ENCODE measurements around the gene RAB6C.
"Not testable (repeated sequence)": the region's sequence is repeated elsewhere in the genome, so short reads cannot be mapped to it uniquely, and the experiment has no call there.

The RAB6C gene

DNA sequence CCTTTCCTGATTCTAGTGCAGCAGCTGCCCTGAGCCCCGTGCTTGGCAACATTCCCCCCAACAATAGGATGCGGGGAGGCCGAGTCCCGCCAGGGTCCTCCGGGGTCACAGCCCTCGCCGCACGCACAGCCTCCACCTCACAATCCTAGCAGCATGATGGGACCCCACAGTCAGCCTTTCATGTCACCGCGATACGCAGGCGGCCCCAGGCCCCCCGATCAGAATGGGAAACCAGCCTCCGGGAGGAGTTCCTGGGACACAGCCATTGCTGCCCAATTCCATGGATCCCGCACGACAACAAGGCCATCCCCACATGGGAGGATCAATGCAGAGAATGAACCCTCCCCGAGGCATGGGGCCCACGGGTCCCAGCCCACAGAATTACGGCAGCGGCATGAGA lies 13.7 kb downstream of the RAB6C start:
- WGBS (ENCODE audit: insufficient coverage), result 30% methylated on average over 12 of the region's 20 CpGs
- DNase-seq; H3K4me1 ChIP-seq (ENCODE audit: control extremely low read depth in 1 of 4, control insufficient read depth in 4 of 4, insufficient read depth in 4 of 4, low read length in 3 of 4); H3K4me3 ChIP-seq (ENCODE audit: control insufficient read depth in 1 of 7, extremely low read depth in 1 of 7, insufficient read depth in 4 of 7, low read depth in 2 of 7, low read length in 6 of 7); CTCF ChIA-PET; H3K27ac ChIP-seq (ENCODE audit: insufficient read depth in 1 of 2, low read depth in 1 of 2, low read length in 2 of 2, poor library complexity in 1 of 2, severe bottlenecking in 2 of 2); H3K9me3 ChIP-seq (ENCODE audit: control extremely low read depth in 1 of 5, control insufficient read depth in 4 of 5, insufficient read depth in 2 of 5, low read depth in 1 of 5, low read length in 4 of 5); H3K36me3 ChIP-seq (ENCODE audit: control insufficient read depth in 4 of 4, insufficient read depth in 4 of 4, low read length in 3 of 4); POLR2A ChIA-PET: not testable (repeated sequence)
- H3K27me3 ChIP-seq (replicated peaks in 2 of 5; ENCODE audit: control insufficient read depth in 4 of 5, insufficient read depth in 5 of 5, low read length in 4 of 5), result peaks cover 0 to 31% (median 7%) of the 10 kb centered on the region in 5 experiments

GRCh38 chr2:129996657-129997237 lies 17.3 kb downstream of the RAB6C start:
- H3K36me3 ChIP-seq (ENCODE audit: control insufficient read depth in 4 of 4, insufficient read depth in 4 of 4, low read length in 3 of 4); H3K9me3 ChIP-seq (ENCODE audit: control extremely low read depth in 1 of 5, control insufficient read depth in 4 of 5, insufficient read depth in 2 of 5, low read depth in 1 of 5, low read length in 4 of 5); DNase-seq; CTCF ChIA-PET; H3K4me1 ChIP-seq (ENCODE audit: control extremely low read depth in 1 of 4, control insufficient read depth in 4 of 4, insufficient read depth in 4 of 4, low read length in 3 of 4); H3K4me3 ChIP-seq (ENCODE audit: control insufficient read depth in 1 of 7, extremely low read depth in 1 of 7, insufficient read depth in 4 of 7, low read depth in 2 of 7, low read length in 6 of 7); H3K27ac ChIP-seq (ENCODE audit: insufficient read depth in 1 of 2, low read depth in 1 of 2, low read length in 2 of 2, poor library complexity in 1 of 2, severe bottlenecking in 2 of 2); POLR2A ChIA-PET: not testable (repeated sequence)
- H3K27me3 ChIP-seq (replicated peaks in 2 of 5; ENCODE audit: control insufficient read depth in 4 of 5, insufficient read depth in 5 of 5, low read length in 4 of 5), result peaks cover 0 to 18% (median 3%) of the 10 kb centered on the region in 5 experiments
- WGBS (ENCODE audit: insufficient coverage), result 80% methylated on average over 1 of the region's 2 CpGs

GRCh38 chr2:129998771-129999170 lies 19.3 kb downstream of the RAB6C start:
- H3K27ac ChIP-seq (ENCODE audit: insufficient read depth in 1 of 2, low read depth in 1 of 2, low read length in 2 of 2, poor library complexity in 1 of 2, severe bottlenecking in 2 of 2); H3K4me1 ChIP-seq (ENCODE audit: control extremely low read depth in 1 of 4, control insufficient read depth in 4 of 4, insufficient read depth in 4 of 4, low read length in 3 of 4); POLR2A ChIA-PET; CTCF ChIA-PET; H3K4me3 ChIP-seq (ENCODE audit: control insufficient read depth in 1 of 7, extremely low read depth in 1 of 7, insufficient read depth in 4 of 7, low read depth in 2 of 7, low read length in 6 of 7); H3K9me3 ChIP-seq (ENCODE audit: control extremely low read depth in 1 of 5, control insufficient read depth in 4 of 5, insufficient read depth in 2 of 5, low read depth in 1 of 5, low read length in 4 of 5); H3K36me3 ChIP-seq (ENCODE audit: control insufficient read depth in 4 of 4, insufficient read depth in 4 of 4, low read length in 3 of 4); H3K27me3 ChIP-seq (replicated peaks in 2 of 5; ENCODE audit: control insufficient read depth in 4 of 5, insufficient read depth in 5 of 5, low read length in 4 of 5); DNase-seq: not testable (repeated sequence)
- 94% methylated on average over 5 of the region's 6 CpGs for WGBS (ENCODE audit: insufficient coverage)

DNA sequence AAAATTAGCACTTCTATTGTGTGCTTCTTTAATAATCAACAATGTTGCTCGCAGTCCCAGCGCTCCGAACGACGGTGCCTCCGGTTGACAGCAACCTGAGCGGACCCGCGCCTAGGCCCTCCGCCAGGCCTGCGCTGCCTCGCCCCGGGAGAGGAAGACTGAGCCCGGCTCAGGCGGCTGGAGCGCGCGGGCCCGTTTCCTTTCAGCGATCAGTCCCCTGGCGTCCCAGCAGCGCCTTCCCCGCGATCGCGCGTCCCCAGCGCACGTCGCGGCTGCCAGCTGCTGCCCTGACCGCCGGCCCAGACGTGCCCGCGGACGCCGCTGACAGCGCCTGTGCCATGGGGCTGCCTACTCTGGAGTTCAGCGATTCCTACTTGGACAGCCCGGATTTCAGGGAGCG lies 26.4 kb downstream of the RAB6C start:
- H3K4me3 ChIP-seq (ENCODE audit: control insufficient read depth in 1 of 7, extremely low read depth in 1 of 7, insufficient read depth in 4 of 7, low read depth in 2 of 7, low read length in 6 of 7); H3K36me3 ChIP-seq (ENCODE audit: control insufficient read depth in 4 of 4, insufficient read depth in 4 of 4, low read length in 3 of 4); H3K9me3 ChIP-seq (ENCODE audit: control extremely low read depth in 1 of 5, control insufficient read depth in 4 of 5, insufficient read depth in 2 of 5, low read depth in 1 of 5, low read length in 4 of 5); POLR2A ChIA-PET; CTCF ChIA-PET; H3K27ac ChIP-seq (ENCODE audit: insufficient read depth in 1 of 2, low read depth in 1 of 2, low read length in 2 of 2, poor library complexity in 1 of 2, severe bottlenecking in 2 of 2); H3K4me1 ChIP-seq (ENCODE audit: control extremely low read depth in 1 of 4, control insufficient read depth in 4 of 4, insufficient read depth in 4 of 4, low read length in 3 of 4): not testable (repeated sequence)
- H3K27me3 ChIP-seq (replicated peaks in 2 of 5; ENCODE audit: control insufficient read depth in 4 of 5, insufficient read depth in 5 of 5, low read length in 4 of 5), result peaks cover 3 to 29% (median 9%) of the 10 kb centered on the region in 5 experiments
- WGBS (ENCODE audit: insufficient coverage), result 8% methylated on average over 12 of the region's 42 CpGs
- peak in 1 of 3 donors; percentile 0 for DNase-seq

- POLR2A ChIA-PET; CTCF ChIA-PET; H3K4me3 ChIP-seq (ENCODE audit: control insufficient read depth in 1 of 7, extremely low read depth in 1 of 7, insufficient read depth in 4 of 7, low read depth in 2 of 7, low read length in 6 of 7); H3K36me3 ChIP-seq (ENCODE audit: control insufficient read depth in 4 of 4, insufficient read depth in 4 of 4, low read length in 3 of 4); H3K9me3 ChIP-seq (ENCODE audit: control extremely low read depth in 1 of 5, control insufficient read depth in 4 of 5, insufficient read depth in 2 of 5, low read depth in 1 of 5, low read length in 4 of 5); H3K27me3 ChIP-seq (replicated peaks in 2 of 5; ENCODE audit: control insufficient read depth in 4 of 5, insufficient read depth in 5 of 5, low read length in 4 of 5); H3K4me1 ChIP-seq (ENCODE audit: control extremely low read depth in 1 of 4, control insufficient read depth in 4 of 4, insufficient read depth in 4 of 4, low read length in 3 of 4); H3K27ac ChIP-seq (ENCODE audit: insufficient read depth in 1 of 2, low read depth in 1 of 2, low read length in 2 of 2, poor library complexity in 1 of 2, severe bottlenecking in 2 of 2); DNase-seq: not testable (repeated sequence)
- 100% methylated on average over 1 of the region's 5 CpGs for WGBS (ENCODE audit: insufficient coverage)
Observed at GRCh38 chr2:130016701-130017100, 37.2 kb downstream of the RAB6C start.

- Histone ChIP-seq H3K36me3 (ENCODE audit: control insufficient read depth in 4 of 4, insufficient read depth in 4 of 4, low read length in 3 of 4) (no peaks in the 10 kb centered on the region), H3K4me3 (ENCODE audit: control insufficient read depth in 1 of 7, extremely low read depth in 1 of 7, insufficient read depth in 4 of 7, low read depth in 2 of 7, low read length in 6 of 7) (no peak overlapping the region), H3K4me1 (ENCODE audit: control extremely low read depth in 1 of 4, control insufficient read depth in 4 of 4, insufficient read depth in 4 of 4, low read length in 3 of 4) (no peaks in the 10 kb centered on the region), H3K27me3 (replicated peaks in 2 of 5; ENCODE audit: control insufficient read depth in 4 of 5, insufficient read depth in 5 of 5, low read length in 4 of 5) (peaks cover 0 to 4% (median 0%) of the 10 kb centered on the region in 5 experiments), H3K9me3 (ENCODE audit: control extremely low read depth in 1 of 5, control insufficient read depth in 4 of 5, insufficient read depth in 2 of 5, low read depth in 1 of 5, low read length in 4 of 5) (peaks cover 0 to 8% (median 0%) of the 10 kb centered on the region in 5 experiments), H3K27ac (ENCODE audit: insufficient read depth in 1 of 2, low read depth in 1 of 2, low read length in 2 of 2, poor library complexity in 1 of 2, severe bottlenecking in 2 of 2) (no peak overlapping the region)
- POLR2A ChIA-PET, result no interaction called here
- DNase-seq, result no peak
- CTCF ChIA-PET, result no interaction called here
- WGBS (ENCODE audit: insufficient coverage), result 82% methylated on average over 2 of the region's 2 CpGs
Observed at GRCh38 chr2:130019402-130019801, 39.9 kb downstream of the RAB6C start.

GRCh38 chr2:130020069-130020468 lies 40.6 kb downstream of the RAB6C start:
- H3K4me1 ChIP-seq (ENCODE audit: control extremely low read depth in 1 of 4, control insufficient read depth in 4 of 4, insufficient read depth in 4 of 4, low read length in 3 of 4); H3K27ac ChIP-seq (ENCODE audit: insufficient read depth in 1 of 2, low read depth in 1 of 2, low read length in 2 of 2, poor library complexity in 1 of 2, severe bottlenecking in 2 of 2); DNase-seq; POLR2A ChIA-PET; H3K27me3 ChIP-seq (replicated peaks in 2 of 5; ENCODE audit: control insufficient read depth in 4 of 5, insufficient read depth in 5 of 5, low read length in 4 of 5); CTCF ChIA-PET; H3K4me3 ChIP-seq (ENCODE audit: control insufficient read depth in 1 of 7, extremely low read depth in 1 of 7, insufficient read depth in 4 of 7, low read depth in 2 of 7, low read length in 6 of 7); H3K9me3 ChIP-seq (ENCODE audit: control extremely low read depth in 1 of 5, control insufficient read depth in 4 of 5, insufficient read depth in 2 of 5, low read depth in 1 of 5, low read length in 4 of 5); H3K36me3 ChIP-seq (ENCODE audit: control insufficient read depth in 4 of 4, insufficient read depth in 4 of 4, low read length in 3 of 4): not testable (repeated sequence)
- no CpG with 5 or more reads among the region's 1 CpG for WGBS (ENCODE audit: insufficient coverage)
